ENCODE results near the gene CAST.

Gene CAST

DNA sequence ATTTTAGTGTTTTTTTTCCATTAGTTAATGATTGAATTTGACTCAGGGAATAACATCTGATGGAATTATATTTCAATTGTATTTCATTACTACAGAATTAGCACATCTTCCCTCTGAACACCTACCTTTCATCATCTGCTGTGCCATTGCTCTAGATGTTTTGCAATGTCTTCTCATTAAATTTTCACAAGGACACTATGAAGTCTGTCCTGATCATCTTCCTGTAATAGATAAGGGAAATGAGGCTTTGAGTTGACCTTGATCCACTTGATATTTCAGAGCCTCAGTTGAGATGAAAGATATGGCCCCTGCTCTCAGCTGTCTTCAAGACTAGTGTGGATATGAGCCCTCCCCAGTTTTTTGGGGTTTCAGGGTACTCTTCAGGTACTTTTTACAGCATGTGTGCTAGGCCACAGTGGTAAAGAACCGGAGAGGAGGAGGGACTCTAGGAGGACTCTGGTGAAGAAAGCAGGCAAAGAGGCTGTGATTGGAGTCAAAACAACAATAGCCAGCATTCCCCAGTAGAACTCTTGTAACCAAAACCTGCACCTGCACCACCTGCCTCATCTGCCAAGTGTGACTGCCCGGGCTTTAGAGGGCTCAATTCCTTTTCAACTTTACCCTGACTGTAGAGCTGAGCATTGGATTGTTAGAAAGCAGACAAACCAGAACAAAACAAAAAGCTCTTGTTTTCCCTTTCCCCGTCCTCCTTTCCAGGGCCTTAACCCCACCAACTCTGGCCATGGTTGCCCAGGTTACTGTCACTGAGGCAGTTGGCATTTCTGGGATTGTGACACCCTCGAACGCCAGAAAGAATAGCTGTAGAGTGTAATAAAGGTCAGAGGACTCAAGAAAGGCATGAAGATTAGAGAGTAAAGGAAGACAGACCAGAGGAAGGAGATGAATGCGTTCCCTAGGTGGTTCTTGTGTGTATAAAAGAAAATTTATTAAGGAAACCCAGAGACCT is 89.3 kb downstream of the CAST start:
- DNase-seq, result no peak

GRCh38 chr5:96752341-96753016 is 90.3 kb downstream of the CAST start:
- DNase-seq, result peak; percentile 44

DNA sequence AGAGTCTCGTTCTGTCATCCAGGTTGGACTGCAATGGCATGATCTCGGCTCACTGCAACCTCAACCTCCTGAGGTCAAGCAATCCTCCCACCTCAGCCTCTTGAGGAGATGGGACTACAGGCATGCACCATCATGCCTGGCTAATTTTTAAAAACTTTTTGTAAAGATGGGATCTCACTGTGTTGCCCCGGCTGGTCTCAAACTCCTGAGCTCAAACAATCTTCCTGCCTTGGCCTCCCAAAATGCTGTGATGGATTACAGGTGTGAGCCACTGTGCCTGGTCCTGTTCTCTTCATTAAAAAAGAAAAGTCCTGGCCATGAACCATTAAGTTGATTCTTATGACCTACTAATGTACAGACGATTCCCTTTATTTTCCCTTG is 90.8 kb downstream of the CAST start:
- DNase-seq, result no peak

- peak; percentile 41 for DNase-seq
Measured at GRCh38 chr5:96753848-96754247, 91.7 kb downstream of the CAST start.

DNA sequence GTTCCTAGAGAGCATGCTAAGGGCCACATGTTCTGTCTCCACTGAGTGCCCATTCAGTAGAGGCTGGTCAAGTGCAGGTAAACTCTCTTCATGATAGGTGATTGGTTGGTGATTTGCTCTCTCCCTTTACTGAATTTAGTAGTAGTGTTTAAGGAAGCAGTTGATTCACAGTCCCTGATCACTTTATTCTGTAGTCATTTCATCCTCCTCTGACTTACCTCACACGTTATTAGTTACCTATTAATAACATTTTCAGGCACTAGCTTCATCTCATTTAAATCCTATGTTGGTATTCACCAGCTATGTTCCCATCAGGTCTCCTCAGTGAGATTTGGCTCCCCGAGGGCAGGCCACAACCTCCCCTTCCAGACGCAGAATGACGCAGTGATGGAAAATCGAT is 93.7 kb downstream of the CAST start:
- DNase-seq, result no peak

DNA sequence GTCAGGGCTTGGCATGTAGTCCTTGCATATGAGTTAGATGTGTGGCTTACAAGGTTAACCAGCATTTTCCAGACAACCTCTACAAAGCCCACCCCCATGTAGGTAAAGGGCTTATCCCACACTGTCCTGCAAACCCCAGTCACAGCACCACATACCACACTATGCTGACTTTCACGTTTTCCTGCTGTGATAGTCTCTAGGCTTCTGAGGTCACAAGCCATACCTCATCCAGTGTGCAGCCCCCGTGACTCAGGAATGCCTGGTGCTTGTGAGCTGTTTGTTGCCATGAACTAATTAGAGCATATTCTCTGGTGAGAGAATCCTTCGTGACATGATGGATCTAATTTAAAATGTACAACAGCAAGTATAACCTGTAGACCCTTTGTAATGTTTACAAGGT is 94.8 kb downstream of the CAST start:
- no peak for DNase-seq

GRCh38 chr5:96758621-96759020 is 96.4 kb downstream of the CAST start:
- no peak for DNase-seq

DNA sequence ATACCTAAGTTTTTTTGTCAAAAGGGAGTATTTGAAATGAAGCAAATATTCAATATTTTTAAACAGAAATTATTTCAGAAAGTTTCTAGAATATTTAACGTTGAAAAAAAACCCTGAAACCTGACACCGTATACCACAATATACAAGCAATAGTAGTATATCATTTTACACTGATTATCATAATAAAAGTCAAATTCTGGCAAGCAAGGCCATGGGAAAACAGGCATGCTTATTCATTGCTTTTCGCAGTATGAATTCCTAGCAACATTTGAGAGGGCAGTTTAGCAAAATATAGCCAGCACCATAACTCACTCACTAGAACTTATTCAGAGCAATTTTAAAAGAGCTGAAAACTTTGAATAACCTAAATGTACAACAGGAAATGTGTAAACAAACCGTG is 99.4 kb downstream of the CAST start:
- DNase-seq, result no peak

- no peak for DNase-seq
Measured at GRCh38 chr5:96763026-96763425, 100.8 kb downstream of the CAST start.

DNA sequence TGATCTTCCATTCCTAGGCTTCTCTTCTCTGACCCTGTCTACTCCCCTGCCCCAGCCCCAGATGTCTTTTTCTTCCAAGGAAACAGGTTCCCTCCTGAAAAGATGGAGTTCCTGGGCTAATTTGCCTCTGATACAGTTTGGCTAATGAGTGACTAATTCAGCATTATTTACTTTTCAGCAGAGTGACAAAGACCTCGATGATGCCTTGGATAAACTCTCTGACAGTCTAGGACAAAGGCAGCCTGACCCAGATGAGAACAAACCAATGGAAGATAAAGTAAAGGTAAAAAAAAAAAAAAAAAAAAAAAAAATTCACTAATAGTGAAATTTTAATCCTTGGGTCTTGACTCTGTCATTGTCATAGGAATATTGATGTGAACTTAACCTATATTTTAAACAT is 102.9 kb downstream of the CAST start:
- DNase-seq, result no peak

GRCh38 chr5:96768708-96769251 is 106.6 kb downstream of the CAST start:
- no peak for DNase-seq

- no peak for DNase-seq
Measured at GRCh38 chr5:96771395-96771794, 109.2 kb downstream of the CAST start.

DNA sequence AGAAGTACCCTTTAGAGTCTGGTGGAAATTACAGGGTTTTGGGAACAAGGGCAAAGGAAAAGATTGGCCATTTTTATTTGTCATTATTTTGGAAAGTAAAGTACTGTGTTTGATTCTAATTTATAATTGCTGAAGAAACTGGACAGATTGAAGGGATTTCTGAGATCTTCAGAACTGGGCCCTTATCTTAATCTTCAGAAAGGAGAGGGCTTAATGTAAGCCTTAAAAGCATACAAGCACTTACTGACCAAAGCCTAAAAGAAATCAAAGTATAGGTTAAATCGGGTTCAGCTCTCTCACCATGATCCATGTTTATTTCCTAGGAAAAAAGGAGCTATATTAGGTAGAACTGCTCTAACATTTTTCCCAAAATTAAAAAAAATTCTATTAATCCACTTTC is 109.9 kb downstream of the CAST start:
- no peak for DNase-seq

- DNase-seq, result no peak
Measured at GRCh38 chr5:96772542-96772941, 110.4 kb downstream of the CAST start.

DNA sequence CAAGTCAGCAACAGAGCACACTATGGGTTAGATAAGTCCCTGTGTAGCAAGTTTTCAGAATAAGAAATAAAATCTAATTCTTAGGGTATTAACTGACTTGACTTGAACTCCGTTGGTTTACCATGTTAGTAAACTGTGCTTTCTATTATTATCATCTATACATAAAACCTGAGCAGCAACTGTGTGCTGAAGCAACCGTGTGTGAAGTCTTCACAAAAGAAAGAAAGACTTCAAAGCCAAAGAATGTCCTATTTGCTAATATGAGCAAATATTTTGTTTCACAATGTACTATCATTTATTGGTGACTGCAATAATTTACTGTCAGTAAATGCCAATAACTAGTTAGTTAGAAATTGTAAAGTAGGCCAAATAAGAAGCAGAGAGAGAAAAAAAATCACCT is 112.9 kb downstream of the CAST start:
- no peak for DNase-seq

- DNase-seq, result no peak
Measured at GRCh38 chr5:96775689-96776088, 113.5 kb downstream of the CAST start.

DNA sequence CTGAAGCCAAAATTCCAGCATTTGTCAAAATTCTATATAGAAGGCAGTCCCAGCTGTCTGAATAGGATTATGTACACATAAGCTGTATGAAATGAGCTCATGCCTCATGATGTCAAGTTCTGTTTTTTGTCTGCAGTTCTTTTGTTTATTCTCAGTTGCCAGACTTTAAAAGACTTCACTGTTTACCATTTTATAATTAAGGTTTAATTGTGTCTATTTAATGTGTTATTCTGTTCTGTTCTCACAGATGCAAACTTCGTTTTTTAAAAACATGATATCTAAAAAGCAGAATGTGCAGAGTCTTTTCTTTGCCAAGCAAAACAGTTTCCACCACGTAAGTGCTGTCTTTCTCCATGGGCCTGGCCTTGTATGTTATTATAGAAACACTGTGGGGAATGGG is 114.4 kb downstream of the CAST start:
- no peak for DNase-seq

GRCh38 chr5:96778409-96778808 is 116.2 kb downstream of the CAST start:
- DNase-seq, result no peak

GRCh38 chr5:96780626-96781025 is 118.5 kb downstream of the CAST start:
- DNase-seq, result no peak

GRCh38 chr5:96781031-96781971 is 119.1 kb downstream of the CAST start:
- no peak for DNase-seq

DNA sequence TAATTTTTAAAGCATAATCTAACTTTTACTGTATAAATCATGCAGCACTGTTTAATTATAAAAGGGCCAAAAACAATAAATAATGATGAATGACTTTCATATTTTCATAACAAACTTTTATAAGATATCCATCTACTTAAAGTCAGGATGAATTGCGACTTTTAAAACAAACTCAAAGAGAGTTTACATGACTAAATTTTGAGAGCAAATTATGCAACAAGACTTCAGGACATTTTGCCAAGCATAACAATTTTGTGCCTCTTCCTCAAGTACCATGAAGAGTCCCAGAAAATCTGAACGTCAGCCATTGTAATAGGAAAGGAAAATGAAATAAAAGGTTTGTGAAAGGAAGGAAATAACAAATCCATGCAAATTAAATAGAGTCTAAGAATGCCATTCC is 121.2 kb downstream of the CAST start:
- no peak for DNase-seq

- DNase-seq, result no peak
Measured at GRCh38 chr5:96785326-96786109, 123.3 kb downstream of the CAST start.

All from NCI-H2171 treated with DMSO at 0.1 percent for 48 hours (cell line).